ENCODE results near the gene TSPAN18.

TSPAN18 gene

GRCh38 chr11:44949160-44950030 lies 222.6 kb downstream of the TSPAN18 start:
- H3K4me3 ChIP-seq (ENCODE audit: low read depth, low read length), result no peak overlapping the region
- peak; percentile 15 for DNase-seq (ENCODE audit: low read depth)
- TF ChIP-seq, protein P1, sequence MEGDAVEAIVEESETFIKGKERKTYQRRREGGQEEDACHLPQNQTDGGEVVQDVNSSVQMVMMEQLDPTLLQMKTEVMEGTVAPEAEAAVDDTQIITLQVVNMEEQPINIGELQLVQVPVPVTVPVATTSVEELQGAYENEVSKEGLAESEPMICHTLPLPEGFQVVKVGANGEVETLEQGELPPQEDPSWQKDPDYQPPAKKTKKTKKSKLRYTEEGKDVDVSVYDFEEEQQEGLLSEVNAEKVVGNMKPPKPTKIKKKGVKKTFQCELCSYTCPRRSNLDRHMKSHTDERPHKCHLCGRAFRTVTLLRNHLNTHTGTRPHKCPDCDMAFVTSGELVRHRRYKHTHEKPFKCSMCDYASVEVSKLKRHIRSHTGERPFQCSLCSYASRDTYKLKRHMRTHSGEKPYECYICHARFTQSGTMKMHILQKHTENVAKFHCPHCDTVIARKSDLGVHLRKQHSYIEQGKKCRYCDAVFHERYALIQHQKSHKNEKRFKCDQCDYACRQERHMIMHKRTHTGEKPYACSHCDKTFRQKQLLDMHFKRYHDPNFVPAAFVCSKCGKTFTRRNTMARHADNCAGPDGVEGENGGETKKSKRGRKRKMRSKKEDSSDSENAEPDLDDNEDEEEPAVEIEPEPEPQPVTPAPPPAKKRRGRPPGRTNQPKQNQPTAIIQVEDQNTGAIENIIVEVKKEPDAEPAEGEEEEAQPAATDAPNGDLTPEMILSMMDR (IDR thresholded peaks at IDR 0.05; ENCODE audit: insufficient read depth, low read depth, low read length, missing control alignments), result peak; percentile 24

- H3K4me3 ChIP-seq (ENCODE audit: low read depth, low read length), result no peak overlapping the region
- TF ChIP-seq, protein P1 (IDR thresholded peaks at IDR 0.05; ENCODE audit: insufficient read depth, low read depth, low read length, missing control alignments), result no peak
- no peak for DNase-seq (ENCODE audit: low read depth)
These were observed 223.4 kb downstream of the TSPAN18 start for GRCh38 chr11:44950031-44950624.

GRCh38 chr11:44950625-44951476 lies 224.1 kb downstream of the TSPAN18 start, which contains the start of gene TP53I11:
Gene TP53I11, minus strand, starts transcription at chr11:44950883. Its CDS starts 12,548 bp downstream, at chr11:44938335.
- H3K4me3 ChIP-seq (ENCODE audit: low read depth, low read length), result no peak within 1 kb of the TSS
- DNase-seq (ENCODE audit: low read depth), result no peak
- TF ChIP-seq, protein P1 (IDR thresholded peaks at IDR 0.05; ENCODE audit: insufficient read depth, low read depth, low read length, missing control alignments), result peak; percentile 33

DNA sequence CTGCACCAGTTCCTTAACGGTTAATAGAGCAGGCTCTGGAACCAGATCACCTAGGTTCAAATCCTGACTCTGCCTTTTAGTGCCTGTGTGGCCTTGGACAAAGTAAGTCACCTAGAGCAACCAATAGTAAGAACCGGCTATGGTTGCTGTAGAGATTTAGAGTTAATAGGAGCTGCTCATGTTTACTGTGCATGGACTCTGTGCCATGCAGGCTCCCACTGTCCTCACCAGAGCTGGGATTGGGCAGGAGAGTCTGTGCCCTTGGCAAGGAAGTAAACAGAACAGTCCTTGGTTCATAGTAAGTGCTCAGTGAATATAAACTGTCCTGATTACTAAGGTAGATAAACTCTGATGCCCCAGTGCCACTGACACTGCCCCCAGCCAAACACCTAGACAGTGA lies 225.3 kb downstream of the TSPAN18 start:
- no peak for DNase-seq (ENCODE audit: low read depth)
- TF ChIP-seq, protein P1 (IDR thresholded peaks at IDR 0.05; ENCODE audit: insufficient read depth, low read depth, low read length, missing control alignments), result no peak
- no peak overlapping the region for H3K4me3 ChIP-seq (ENCODE audit: low read depth, low read length)

GRCh38 chr11:44952500-44953260 lies 225.9 kb downstream of the TSPAN18 start:
- no peak overlapping the region for H3K4me3 ChIP-seq (ENCODE audit: low read depth, low read length)
- TF ChIP-seq, protein P1 (IDR thresholded peaks at IDR 0.05; ENCODE audit: insufficient read depth, low read depth, low read length, missing control alignments), result no peak
- DNase-seq (ENCODE audit: low read depth), result no peak

Measured in GM12865 (cell line).